ENCODE data around the gene ARID4B.

- TF ChIP-seq ZNF354C (tag by site-specific recombination; IDR thresholded peaks at IDR 0.05; ENCODE audit: borderline replicate concordance, low read depth) (no peak), ZNF121 (tag by site-specific recombination; IDR thresholded peaks at IDR 0.05) (no peak), ZFP3 (tag by site-specific recombination; IDR thresholded peaks at IDR 0.05; ENCODE audit: low read depth) (no peak), ZNF792 (tag by site-specific recombination; IDR thresholded peaks at IDR 0.05) (no peak), ZNF639 (tag by site-specific recombination; IDR thresholded peaks at IDR 0.05) (no peak), MYNN (tag by site-specific recombination; IDR thresholded peaks at IDR 0.05; ENCODE audit: borderline replicate concordance) (no peak), ZNF239 (tag by site-specific recombination; IDR thresholded peaks at IDR 0.05) (no peak), CTCF (tag by site-specific recombination; IDR thresholded peaks at IDR 0.05) (no peak), ZNF10 (tag by site-specific recombination; IDR thresholded peaks at IDR 0.05) (no peak), ZNF785 (tag by site-specific recombination; IDR thresholded peaks at IDR 0.05) (no peak)
Measured at GRCh38 chr1:235156740-235157139, 171.2 kb downstream of the ARID4B start.
